Endothelial cell of umbilical vein (primary cell): ENCODE data around the gene TMEM40. TPM values are rescaled to one million over a fixed set of nuclear protein-coding genes. Genes with fewer than 3 reads are reported as not detected.

Experiments used
- BruUV-seq: library from RNA; stranded (reverse); fragments of 400-500 nt; replicated peaks from 2 replicates; lab custom pipeline; 2021; lab: Mats Ljungman, UMichigan
- CTCF ChIA-PET: fragments of 300-600, 350-600 bp; sonication (Branson Sonifier 250); formaldehyde crosslinking; loops from one replicate; lab custom pipeline; 2021; ENCODE audit warnings: antibody characterized with exemption, inconsistent platforms; lab: Charles Lee
- POLR2A ChIA-PET: fragments of 300-600, 350-600 bp; sonication (Branson Sonifier 250); formaldehyde crosslinking; loops from one replicate; lab custom pipeline; 2021; ENCODE audit warnings: antibody characterized with exemption, inconsistent platforms; lab: Charles Lee
- DNase-seq: peaks from one replicate; pipeline ENCODE4 v3.0.0-alpha.2; 2011; ENCODE audit warnings: low read depth, low spot score
- FAIRE-seq: peaks from 2 replicates; lab custom pipeline; 2011; peaks lifted over from hg19 to GRCh38; lab: Jason Lieb, UNC
- H2AFZ ChIP-seq: 2 replicates; pipeline ENCODE4 v1.6.0; 2012; ENCODE audit warnings: low read depth, low read length, control low read depth, inconsistent platforms
- H3K27ac ChIP-seq: 2 replicates; pipeline ENCODE4 v1.5.1; 2011; ENCODE audit warnings: low read depth, mild to moderate bottlenecking, control low read depth, low read length, moderate library complexity; ENCODE audit not compliant: insufficient read depth
- H3K27me3 ChIP-seq, 2 experiments: 2 replicates each; pipeline versions ENCODE4 v1.6.0 to v1.6.1; 2011; ENCODE audit warnings: low read length in 2 of 2, mixed read lengths in 1 of 2; ENCODE audit not compliant: control insufficient read depth in 2 of 2, insufficient read depth in 2 of 2
- H3K36me3 ChIP-seq, 2 experiments: 2 replicates in 1 of 2; 3 replicates in 1 of 2; pipeline ENCODE4 v1.5.1; 2011; ENCODE audit warnings: low read length in 2 of 2, mild to moderate bottlenecking in 1 of 2, moderate library complexity in 1 of 2; ENCODE audit not compliant: control insufficient read depth in 2 of 2, insufficient read depth in 2 of 2; ENCODE audit errors: extremely low read depth in 1 of 2
- H3K4me1 ChIP-seq: 3 replicates; pipeline ENCODE4 v1.5.1; 2011; ENCODE audit warnings: mild to moderate bottlenecking, low read length; ENCODE audit not compliant: control insufficient read depth, insufficient read depth; ENCODE audit errors: extremely low read depth
- H3K4me2 ChIP-seq: 2 replicates; pipeline ENCODE4 v1.6.1; 2011; ENCODE audit warnings: low read length, control low read depth, mixed read lengths; ENCODE audit not compliant: insufficient read depth
- H3K4me3 ChIP-seq, 3 experiments: fragments of 200-600 bp in 1 of 3; sonication (generic), shearing (Covaris generic) in 1 of 3; replicated peaks in 1 of 3; 2 replicates each; pipeline ENCODE4 v1.5.1; 2011 to 2016; ENCODE audit warnings: control low read depth in 3 of 3, low read length in 3 of 3, mild to moderate bottlenecking in 2 of 3, inconsistent platforms in 1 of 3, low read depth in 1 of 3, moderate library complexity in 1 of 3; ENCODE audit not compliant: insufficient read depth in 1 of 3
- H3K79me2 ChIP-seq: 2 replicates; pipeline ENCODE4 v1.6.0; 2012; ENCODE audit warnings: low read length, inconsistent platforms; ENCODE audit not compliant: control insufficient read depth, insufficient read depth
- H3K9ac ChIP-seq: replicated peaks from 2 replicates; pipeline ENCODE3; 2011; ENCODE audit warnings: low read length, control low read depth; ENCODE audit not compliant: insufficient read depth; ENCODE audit errors: extremely low read depth
- H3K9me1 ChIP-seq: replicated peaks from 3 replicates; pipeline ENCODE4 v1.6.0; 2011; ENCODE audit warnings: mild to moderate bottlenecking, low read length; ENCODE audit not compliant: control insufficient read depth, insufficient read depth; ENCODE audit errors: extremely low read depth
- H3K9me3 ChIP-seq: replicated peaks from 2 replicates; pipeline ENCODE4 v1.5.1; 2012; ENCODE audit warnings: low read length, inconsistent platforms; ENCODE audit not compliant: control insufficient read depth, insufficient read depth
- H4K20me1 ChIP-seq: replicated peaks from 2 replicates; pipeline ENCODE3; 2011; ENCODE audit warnings: mild to moderate bottlenecking, low read length; ENCODE audit not compliant: control insufficient read depth, insufficient read depth; ENCODE audit errors: extremely low read depth
- EZH2 ChIP-seq: IDR thresholded peaks from 2 replicates; pipeline ENCODE4 v1.6.1; 2012; ENCODE audit warnings: borderline replicate concordance, low read depth, mild to moderate bottlenecking, moderate library complexity, low read length, inconsistent platforms; ENCODE audit not compliant: severe bottlenecking
- FOS ChIP-seq: IDR thresholded peaks from 2 replicates; pipeline ENCODE4 v1.6.1; 2011; ENCODE audit warnings: mild to moderate bottlenecking, low read length, moderate library complexity, borderline replicate concordance; ENCODE audit not compliant: insufficient read depth
- GATA2 ChIP-seq: IDR thresholded peaks from 2 replicates; pipeline ENCODE4 v1.7.0; 2011; ENCODE audit warnings: low read depth, mild to moderate bottlenecking, moderate library complexity, mixed read lengths, low read length; ENCODE audit not compliant: insufficient read length, insufficient read depth
- JUN ChIP-seq: IDR thresholded peaks from 2 replicates; pipeline ENCODE4 v1.6.1; 2011; ENCODE audit warnings: borderline replicate concordance, low read depth; ENCODE audit not compliant: insufficient read length, insufficient read depth
- MYC ChIP-seq: IDR thresholded peaks from one replicate; pipeline ENCODE4 v1.6.1; 2011; ENCODE audit warnings: mild to moderate bottlenecking, low read depth, low read length
- POLR2AphosphoS5 ChIP-seq: IDR thresholded peaks from 2 replicates; pipeline ENCODE4 v1.6.1; 2012; ENCODE audit warnings: low read depth, mild to moderate bottlenecking, control low read depth, low read length, moderate library complexity; ENCODE audit not compliant: insufficient read depth
- dilution Hi-C: fragments of 300-500 bp; cut with MboI; formaldehyde crosslinking; loops from one replicate; pipeline ENCODE4 v1.15.0; 2019; ENCODE audit warnings: low sequenced_read_pairs; ENCODE audit not compliant: extremely low pct_ligation_motif_present
- intact Hi-C: fragments of 100-400 bp; cut with micrococcal nuclease; formaldehyde crosslinking; loops from one replicate; pipeline ENCODE4 v1.10.0; 2022
- polyA plus RNA-seq, 4 experiments: library from polyadenylated mRNA; depleted of rRNA in 3 of 4; stranded (reverse) in 3 of 4; unstranded in 1 of 4; fragments of >200 nt; gene quantifications; 2 replicates each; pipeline versions ENCODE4 v1.2.1 to v1.2.3, GENCODE V29; 2011 to 2012; ENCODE audit warnings: missing spikeins in 1 of 4
- total RNA-seq: library from RNA; stranded (reverse); gene quantifications from 2 replicates; pipeline ENCODE4 v1.2.3, GENCODE V29; 2021
- TF ChIP-seq, protein P1 (sequence below), 2 donors: IDR thresholded peaks; 1 replicate in 1 of 2; 2 replicates in 1 of 2; pipeline ENCODE4 v1.5.1; 2011; ENCODE audit warnings: low read length in 2 of 2, mild to moderate bottlenecking in 2 of 2, moderate library complexity in 2 of 2, control low read depth in 1 of 2, inconsistent platforms in 1 of 2, low read depth in 1 of 2; ENCODE audit not compliant: insufficient read depth in 1 of 2; ENCODE audit errors: extremely low read depth in 1 of 2
- TF ChIP-seq, protein P2 (sequence below): IDR thresholded peaks from 2 replicates; pipeline ENCODE4 v1.6.1; 2011; ENCODE audit not compliant: insufficient read depth, insufficient read length

Gene TMEM40
- total and polyA plus RNA-seq, 2 donors (not counting 3 experiments of a cell fraction or from before 2014, with no cell fraction given), result not detected

GRCh38 chr3:12798559-12799179, 39.6 kb upstream of the TMEM40 start:
- H3K4me3 ChIP-seq, result no peak overlapping the region
- TF ChIP-seq EZH2, result no peak
- TF ChIP-seq POLR2AphosphoS5, result no peak
- intact Hi-C loops (no loop called here), dilution Hi-C loops (no loop called here)
- POLR2A ChIA-PET, result interaction anchor here (1.1 kb wide), 1 partner anchor 9 kb away, joined by 3 read pairs; no protein-coding TSS in a partner anchor
- no peak overlapping the region for H3K27ac ChIP-seq
- no peak overlapping the region for H2AFZ ChIP-seq
- H3K9ac ChIP-seq, result no peak overlapping the region
- BruUV-seq, result no TSS peak
- no peaks in the 10 kb centered on the region for H3K9me3 ChIP-seq
- H3K79me2 ChIP-seq, result no peaks in the 10 kb centered on the region
- no peaks in the 10 kb centered on the region for H3K9me1 ChIP-seq
- no peaks in the 10 kb centered on the region for H3K36me3 ChIP-seq
- H3K4me1 ChIP-seq, result peaks cover 5% of the 10 kb centered on the region
- no peaks in the 10 kb centered on the region for H3K27me3 ChIP-seq
- no peaks in the 10 kb centered on the region for H4K20me1 ChIP-seq
- no peak for DNase-seq
- no peak overlapping the region for H3K4me2 ChIP-seq
- CTCF ChIA-PET, result interaction anchor here (0.7 to 4.3 kb wide), 4 partner anchors 9 to 12 kb away, joined by 3 to 30 read pairs (median 6); no protein-coding TSS in a partner anchor
- no peak for FAIRE-seq

GRCh38 chr3:12797892-12798558, 39.0 kb upstream of the TMEM40 start:
- Histone ChIP-seq H3K79me2 (no peaks in the 10 kb centered on the region), H3K27ac (no peak overlapping the region), H3K36me3 (no peaks in the 10 kb centered on the region), H3K9me1 (no peaks in the 10 kb centered on the region), H3K4me2 (no peak overlapping the region), H3K27me3 (no peaks in the 10 kb centered on the region), H3K4me3 (no peak overlapping the region), H3K9ac (no peak overlapping the region), H3K9me3 (no peaks in the 10 kb centered on the region), H2AFZ (no peak overlapping the region), H4K20me1 (no peaks in the 10 kb centered on the region), H3K4me1 (peaks cover 5% of the 10 kb centered on the region)
- intact Hi-C loops (no loop called here), dilution Hi-C loops (no loop called here)
- TF ChIP-seq MYC, result no peak
- TF ChIP-seq JUN, result no peak
- TF ChIP-seq GATA2, result no peak
- TF ChIP-seq FOS, result no peak
- no peak for TF ChIP-seq POLR2AphosphoS5
- TF ChIP-seq, protein P1, sequence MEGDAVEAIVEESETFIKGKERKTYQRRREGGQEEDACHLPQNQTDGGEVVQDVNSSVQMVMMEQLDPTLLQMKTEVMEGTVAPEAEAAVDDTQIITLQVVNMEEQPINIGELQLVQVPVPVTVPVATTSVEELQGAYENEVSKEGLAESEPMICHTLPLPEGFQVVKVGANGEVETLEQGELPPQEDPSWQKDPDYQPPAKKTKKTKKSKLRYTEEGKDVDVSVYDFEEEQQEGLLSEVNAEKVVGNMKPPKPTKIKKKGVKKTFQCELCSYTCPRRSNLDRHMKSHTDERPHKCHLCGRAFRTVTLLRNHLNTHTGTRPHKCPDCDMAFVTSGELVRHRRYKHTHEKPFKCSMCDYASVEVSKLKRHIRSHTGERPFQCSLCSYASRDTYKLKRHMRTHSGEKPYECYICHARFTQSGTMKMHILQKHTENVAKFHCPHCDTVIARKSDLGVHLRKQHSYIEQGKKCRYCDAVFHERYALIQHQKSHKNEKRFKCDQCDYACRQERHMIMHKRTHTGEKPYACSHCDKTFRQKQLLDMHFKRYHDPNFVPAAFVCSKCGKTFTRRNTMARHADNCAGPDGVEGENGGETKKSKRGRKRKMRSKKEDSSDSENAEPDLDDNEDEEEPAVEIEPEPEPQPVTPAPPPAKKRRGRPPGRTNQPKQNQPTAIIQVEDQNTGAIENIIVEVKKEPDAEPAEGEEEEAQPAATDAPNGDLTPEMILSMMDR (IDR thresholded peaks at IDR 0.05; ENCODE audit: extremely low read depth in 1 of 2, insufficient read depth in 1 of 2, low read depth in 1 of 2, low read length in 2 of 2), result no peak
- TF ChIP-seq, protein P2, sequence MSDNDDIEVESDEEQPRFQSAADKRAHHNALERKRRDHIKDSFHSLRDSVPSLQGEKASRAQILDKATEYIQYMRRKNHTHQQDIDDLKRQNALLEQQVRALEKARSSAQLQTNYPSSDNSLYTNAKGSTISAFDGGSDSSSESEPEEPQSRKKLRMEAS, result no peak
- ChIA-PET POLR2A (interaction anchor here (2.1 kb wide), 1 partner anchor 12 kb away, joined by 6 read pairs; no protein-coding TSS in a partner anchor), CTCF (interaction anchor here (0.7 to 4.3 kb wide), 4 partner anchors 10 to 12 kb away, joined by 3 to 30 read pairs (median 10); no protein-coding TSS in a partner anchor)
- no peak for FAIRE-seq
- BruUV-seq, result no TSS peak
- no peak for DNase-seq
